Left hindlimb (tissue), 1 donor: ENCODE data around the gene BLOC1S4.
"Not testable (repeated sequence)": the region's sequence is repeated elsewhere in the genome, so short reads cannot be mapped to it uniquely, and the experiment has no call there.

ENCODE experiments used
- DNase-seq: peaks from one replicate; pipeline ENCODE4 v3.0.0-alpha.2; 2018

The BLOC1S4 gene

GRCh38 chr4:6746721-6747293 lies 30.8 kb downstream of the BLOC1S4 start:
- DNase-seq = peak; percentile 73

GRCh38 chr4:6747294-6748051 lies 31.5 kb downstream of the BLOC1S4 start:
- DNase-seq = no peak

- DNase-seq = no peak
These were observed 32.3 kb downstream of the BLOC1S4 start for GRCh38 chr4:6748286-6748685.

GRCh38 chr4:6749340-6750171 lies 33.6 kb downstream of the BLOC1S4 start:
- DNase-seq = peak; percentile 77

GRCh38 chr4:6750286-6751221 lies 34.6 kb downstream of the BLOC1S4 start:
- DNase-seq = no peak

- no peak for DNase-seq
These were observed 35.9 kb downstream of the BLOC1S4 start for GRCh38 chr4:6751611-6752485.

GRCh38 chr4:6752486-6752829 lies 36.5 kb downstream of the BLOC1S4 start:
- DNase-seq = no peak

- DNase-seq = no peak
These were observed 37.2 kb downstream of the BLOC1S4 start for GRCh38 chr4:6753103-6753560.

- no peak for DNase-seq
These were observed 37.9 kb downstream of the BLOC1S4 start for GRCh38 chr4:6753891-6754290.

- no peak for DNase-seq
These were observed 38.6 kb downstream of the BLOC1S4 start for GRCh38 chr4:6754481-6755087.

GRCh38 chr4:6755088-6755753 lies 39.2 kb downstream of the BLOC1S4 start:
- DNase-seq = no peak

GRCh38 chr4:6756345-6756744 lies 40.4 kb downstream of the BLOC1S4 start:
- not testable (repeated sequence) for DNase-seq

- no peak for DNase-seq
These were observed 42.8 kb downstream of the BLOC1S4 start for GRCh38 chr4:6758728-6759127.

GRCh38 chr4:6760865-6761264 lies 44.9 kb downstream of the BLOC1S4 start:
- DNase-seq = no peak

- DNase-seq = no peak
These were observed 46.0 kb downstream of the BLOC1S4 start for GRCh38 chr4:6761649-6762615.

- no peak for DNase-seq
These were observed 47.4 kb downstream of the BLOC1S4 start for GRCh38 chr4:6763330-6763851.

- DNase-seq = no peak
These were observed 49.1 kb downstream of the BLOC1S4 start for GRCh38 chr4:6764976-6765620.

GRCh38 chr4:6765703-6766102 lies 49.7 kb downstream of the BLOC1S4 start:
- no peak for DNase-seq
